Ishikawa (cell line): ENCODE results near the gene PSAP.

ENCODE experiments used
- CEBPB ChIP-seq: IDR thresholded peaks from 2 replicates; pipeline ENCODE4 v1.6.1; 2012
- CREB1 ChIP-seq: IDR thresholded peaks from 2 replicates; pipeline ENCODE4 v1.6.1; 2012; ENCODE audit warnings: low read depth
- EGR1 ChIP-seq: IDR thresholded peaks from 2 replicates; pipeline ENCODE4 v1.6.1; 2012
- EP300 ChIP-seq: IDR thresholded peaks from 2 replicates; pipeline ENCODE4 v1.6.1; 2012; ENCODE audit warnings: borderline replicate concordance
- FOXM1 ChIP-seq: IDR thresholded peaks from 2 replicates; pipeline ENCODE4 v1.6.1; 2012; ENCODE audit warnings: low read depth, borderline replicate concordance
- MAX ChIP-seq: IDR thresholded peaks from 2 replicates; pipeline ENCODE4 v1.6.1; 2012
- NFIC ChIP-seq: IDR thresholded peaks from 2 replicates; pipeline ENCODE4 v1.6.1; 2012
- RAD21 ChIP-seq: IDR thresholded peaks from 2 replicates; pipeline ENCODE4 v1.6.1; 2012; ENCODE audit warnings: low read depth
- REST ChIP-seq: IDR thresholded peaks from 2 replicates; pipeline ENCODE4 v1.6.1; 2012; ENCODE audit warnings: low read depth, mild to moderate bottlenecking
- TAF1 ChIP-seq: IDR thresholded peaks from 2 replicates; pipeline ENCODE4 v1.6.1; 2012; ENCODE audit warnings: low read depth, mild to moderate bottlenecking
- TCF12 ChIP-seq: IDR thresholded peaks from 2 replicates; pipeline ENCODE4 v1.6.1; 2012; ENCODE audit warnings: low read depth
- TEAD4 ChIP-seq: IDR thresholded peaks from 2 replicates; pipeline ENCODE4 v1.6.1; 2012
- USF1 ChIP-seq: IDR thresholded peaks from 2 replicates; pipeline ENCODE4 v1.6.1; 2012
- YY1 ChIP-seq: IDR thresholded peaks from 2 replicates; pipeline ENCODE4 v1.6.1; 2012; ENCODE audit warnings: low read depth
- ZBTB7A ChIP-seq: IDR thresholded peaks from 2 replicates; pipeline ENCODE4 v1.6.1; 2012; ENCODE audit warnings: low read depth

Gene PSAP

GRCh38 chr10:71849461-71849908 is 1.6 kb downstream of the PSAP start:
- TF ChIP-seq RAD21, result no peak

- no peak for TF ChIP-seq MAX
- TF ChIP-seq RAD21, result no peak
- TF ChIP-seq EGR1, result no peak
- TF ChIP-seq USF1, result no peak
- TF ChIP-seq CEBPB, result no peak
- TF ChIP-seq ZBTB7A, result no peak
- TF ChIP-seq TCF12, result no peak
- TF ChIP-seq TEAD4, result no peak
- no peak for TF ChIP-seq TAF1
- TF ChIP-seq YY1, result no peak
- no peak for TF ChIP-seq REST
- no peak for TF ChIP-seq FOXM1
- TF ChIP-seq CREB1, result no peak
- no peak for TF ChIP-seq NFIC
- TF ChIP-seq EP300, result no peak
These were observed 2.5 kb downstream of the PSAP start for GRCh38 chr10:71848325-71849275.

DNA sequence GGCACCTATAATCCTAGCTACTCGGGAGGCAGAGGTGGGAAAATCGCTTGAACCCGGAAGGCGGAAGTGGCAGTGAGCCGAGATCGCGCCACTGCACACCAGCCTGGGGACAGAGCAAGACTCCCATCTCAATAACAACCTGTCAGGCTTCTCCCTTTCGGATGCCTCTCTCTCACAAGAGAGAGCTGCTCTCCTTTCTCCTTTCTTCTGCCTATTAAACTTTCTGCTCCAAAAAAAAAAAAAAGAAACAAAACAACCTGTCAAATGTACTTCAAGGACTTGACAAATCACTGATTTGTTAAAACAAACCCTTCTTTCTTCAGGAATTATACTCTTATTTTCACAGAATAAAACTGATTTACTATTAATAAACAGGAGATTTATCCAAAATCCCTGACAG is 3.6 kb downstream of the PSAP start:
- no peak for TF ChIP-seq YY1
- no peak for TF ChIP-seq ZBTB7A
- no peak for TF ChIP-seq TAF1
- no peak for TF ChIP-seq CREB1

DNA sequence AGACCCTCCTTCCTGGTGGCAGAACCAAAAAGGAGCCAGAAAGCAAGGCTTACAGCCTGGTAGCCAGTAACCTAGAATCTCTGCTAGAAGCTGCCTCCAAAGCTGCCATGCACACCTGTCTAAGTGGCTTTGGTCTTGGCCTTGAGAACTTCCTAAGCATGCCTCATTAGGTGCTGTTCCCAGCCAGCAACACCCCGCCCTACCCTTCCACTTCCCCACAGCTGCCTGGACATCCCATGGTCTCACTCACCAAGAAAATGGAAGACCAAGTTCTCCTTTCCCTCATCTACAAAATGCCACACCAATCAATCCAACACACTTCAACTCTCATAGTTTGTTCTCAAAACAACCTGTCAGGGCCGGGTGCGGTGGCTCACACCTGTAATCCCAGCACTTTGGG is 4.2 kb downstream of the PSAP start:
- no peak for TF ChIP-seq NFIC
- no peak for TF ChIP-seq YY1

- TF ChIP-seq CREB1 (no peak), TEAD4 (no peak), ZBTB7A (no peak), EP300 (no peak), RAD21 (no peak), EGR1 (no peak), REST (no peak), YY1 (no peak), NFIC (no peak), MAX (no peak), TAF1 (no peak), CEBPB (no peak), TCF12 (no peak), USF1 (no peak), FOXM1 (no peak)
These were observed 5.3 kb downstream of the PSAP start for GRCh38 chr10:71845410-71846405.

- TF ChIP-seq CEBPB (no peak), MAX (no peak), YY1 (no peak), CREB1 (no peak), ZBTB7A (no peak), EP300 (no peak), REST (no peak), TEAD4 (no peak), NFIC (no peak), RAD21 (no peak), USF1 (no peak), FOXM1 (no peak)
These were observed 6.4 kb downstream of the PSAP start for GRCh38 chr10:71844695-71845094.
